SIG-M5 treated with dmso at 0.1 percent for 504 hours (cell line): ENCODE measurements around the gene DAAM2.

ENCODE experiments used
- DNase-seq: peaks from one replicate; lab custom pipeline; 2025; ENCODE audit not compliant: unreplicated experiment; lab: John Stamatoyannopoulos, UW

The DAAM2 gene

GRCh38 chr6:39927159-39927558 lies 135.0 kb downstream of the DAAM2 start:
- no peak for DNase-seq

- DNase-seq = no peak
These were observed 137.0 kb downstream of the DAAM2 start for GRCh38 chr6:39929039-39929732.

- DNase-seq = no peak
These were observed 137.7 kb downstream of the DAAM2 start for GRCh38 chr6:39929733-39930461.

- DNase-seq = no peak
These were observed 138.4 kb downstream of the DAAM2 start for GRCh38 chr6:39930540-39930939.

- DNase-seq = no peak
These were observed 139.4 kb downstream of the DAAM2 start for GRCh38 chr6:39931607-39932006.

GRCh38 chr6:39932386-39932910 lies 140.3 kb downstream of the DAAM2 start:
- no peak for DNase-seq

GRCh38 chr6:39933669-39934130 lies 141.5 kb downstream of the DAAM2 start:
- DNase-seq = no peak

GRCh38 chr6:39934131-39934757 lies 142.1 kb downstream of the DAAM2 start, which contains the start of gene MOCS1:
Gene MOCS1 (minus strand): TSS chr6:39934462. CDS start chr6:39934417, 45 bp downstream.
- DNase-seq = no peak

GRCh38 chr6:39935241-39935640 lies 143.1 kb downstream of the DAAM2 start:
- DNase-seq = no peak

- no peak for DNase-seq
These were observed 144.7 kb downstream of the DAAM2 start for GRCh38 chr6:39936857-39937256.

GRCh38 chr6:39937686-39938333 lies 145.6 kb downstream of the DAAM2 start:
- DNase-seq = no peak

- DNase-seq = no peak
These were observed 146.8 kb downstream of the DAAM2 start for GRCh38 chr6:39938773-39939654.

- no peak for DNase-seq
These were observed 149.0 kb downstream of the DAAM2 start for GRCh38 chr6:39941138-39941537.

- DNase-seq = no peak
These were observed 149.6 kb downstream of the DAAM2 start for GRCh38 chr6:39941820-39942219.

- DNase-seq = no peak
These were observed 150.9 kb downstream of the DAAM2 start for GRCh38 chr6:39942903-39943580.

GRCh38 chr6:39945626-39946025 lies 153.4 kb downstream of the DAAM2 start:
- DNase-seq = no peak

- DNase-seq = no peak
These were observed 155.5 kb downstream of the DAAM2 start for GRCh38 chr6:39947611-39948068.

GRCh38 chr6:39948199-39948791 lies 156.1 kb downstream of the DAAM2 start:
- DNase-seq = no peak

GRCh38 chr6:39950125-39950720 lies 158.0 kb downstream of the DAAM2 start:
- DNase-seq = no peak
